A172 (cell line): ENCODE results near the gene PIGQ. TPM values are rescaled to one million over a fixed set of nuclear protein-coding genes. Genes with fewer than 3 reads are reported as not detected.

Source experiments
- DNase-seq: peaks from one replicate; pipeline ENCODE4 v3.0.0-alpha.2; 2015; ENCODE audit warnings: low spot score
- total RNA-seq: library from RNA; depleted of rRNA; stranded (reverse); fragments of >200 nt; shearing (Covaris generic); gene quantifications from 2 replicates; pipeline ENCODE4 v1.2.3, GENCODE V29; 2014; rRNA removed

The PIGQ gene
- total RNA-seq, 1 experiment from 2014 or later, result 76.5 TPM

DNA sequence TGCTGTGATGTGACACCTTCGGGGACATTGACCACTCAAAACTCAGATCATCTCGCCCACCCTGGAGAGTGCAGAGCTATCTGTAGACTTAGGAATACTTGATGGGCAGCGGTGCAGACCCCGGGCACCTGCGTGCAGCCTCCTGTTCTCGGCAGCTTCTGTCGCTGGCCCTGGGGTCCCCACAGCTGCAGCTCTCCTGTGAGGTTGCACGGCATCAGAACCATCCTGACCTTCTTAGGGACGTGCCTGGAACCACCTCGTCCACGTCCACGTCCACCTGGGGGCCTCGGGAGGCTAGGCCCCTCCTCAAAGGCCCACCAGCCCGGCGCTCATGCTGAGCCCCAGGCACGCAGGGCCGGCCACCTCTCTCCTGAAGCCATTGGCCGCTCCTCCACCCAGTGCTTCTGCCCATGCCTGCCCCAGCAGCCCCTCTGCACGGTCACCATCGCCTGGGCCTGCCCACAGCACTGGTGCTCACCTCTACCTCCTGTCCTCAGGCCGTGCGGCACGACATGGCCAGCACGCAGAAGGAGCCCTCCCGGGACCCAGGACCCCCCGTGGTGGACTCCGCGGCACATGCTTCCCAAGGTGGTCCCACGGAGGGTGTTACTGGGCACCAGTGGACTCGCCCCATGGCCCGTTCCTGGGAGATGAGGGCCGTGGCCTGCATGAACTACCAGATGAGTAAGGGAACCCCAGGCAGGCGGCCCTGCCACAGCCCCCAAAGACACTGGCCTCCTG, 58.7 kb downstream of the PIGQ start:
- no peak for DNase-seq

GRCh38 chr16:629185-629832, 59.5 kb downstream of the PIGQ start:
- DNase-seq, result no peak

DNA sequence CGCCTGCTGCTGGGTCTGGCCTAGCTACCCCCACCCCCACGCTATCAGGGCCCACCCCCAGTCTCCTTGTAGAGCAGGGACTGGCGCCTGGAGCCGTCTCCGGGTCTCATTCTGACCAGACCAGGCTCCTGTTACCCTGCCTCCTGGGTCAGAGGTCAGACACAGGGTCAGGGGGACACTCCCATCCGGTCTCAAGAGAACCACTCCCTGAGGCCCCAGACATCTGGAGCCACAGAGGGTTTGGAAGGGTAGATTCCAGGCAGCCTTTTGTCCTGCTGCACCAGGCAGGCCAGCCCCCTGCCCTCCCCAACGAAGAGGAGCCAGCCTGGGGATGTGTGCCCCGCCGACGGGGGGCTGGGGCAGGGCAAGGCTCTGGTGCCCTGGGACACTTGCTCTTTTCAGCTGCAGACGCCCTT, 60.1 kb downstream of the PIGQ start:
- no peak for DNase-seq

DNA sequence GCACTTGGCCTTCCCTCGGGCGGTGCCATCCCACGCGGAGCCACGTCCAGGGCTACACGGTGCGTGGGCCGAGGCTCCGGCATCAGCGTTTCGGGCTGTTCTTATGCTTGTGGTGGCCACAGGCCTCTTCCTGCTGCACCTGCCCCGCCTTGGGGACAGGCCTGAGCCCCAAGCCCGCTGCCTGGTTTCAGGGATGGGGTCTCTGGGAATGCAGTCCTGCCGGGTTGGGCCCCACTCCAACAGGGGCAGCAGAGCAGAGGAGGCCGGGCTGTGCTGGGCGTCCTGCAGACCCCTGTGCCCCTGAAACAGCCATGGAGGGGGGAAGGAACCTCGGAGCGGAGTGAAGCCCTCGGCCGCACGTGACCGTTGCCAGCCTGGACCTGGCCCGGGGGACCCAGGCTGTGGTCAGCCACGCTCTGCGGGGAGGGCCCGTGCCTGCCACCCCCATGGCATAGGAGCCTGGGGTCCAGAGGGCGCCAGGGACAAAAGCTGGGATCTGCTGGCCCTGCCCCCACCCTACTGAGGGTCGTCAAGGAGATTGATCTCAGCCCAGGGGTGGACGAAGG, 60.6 kb downstream of the PIGQ start:
- DNase-seq, result no peak

DNA sequence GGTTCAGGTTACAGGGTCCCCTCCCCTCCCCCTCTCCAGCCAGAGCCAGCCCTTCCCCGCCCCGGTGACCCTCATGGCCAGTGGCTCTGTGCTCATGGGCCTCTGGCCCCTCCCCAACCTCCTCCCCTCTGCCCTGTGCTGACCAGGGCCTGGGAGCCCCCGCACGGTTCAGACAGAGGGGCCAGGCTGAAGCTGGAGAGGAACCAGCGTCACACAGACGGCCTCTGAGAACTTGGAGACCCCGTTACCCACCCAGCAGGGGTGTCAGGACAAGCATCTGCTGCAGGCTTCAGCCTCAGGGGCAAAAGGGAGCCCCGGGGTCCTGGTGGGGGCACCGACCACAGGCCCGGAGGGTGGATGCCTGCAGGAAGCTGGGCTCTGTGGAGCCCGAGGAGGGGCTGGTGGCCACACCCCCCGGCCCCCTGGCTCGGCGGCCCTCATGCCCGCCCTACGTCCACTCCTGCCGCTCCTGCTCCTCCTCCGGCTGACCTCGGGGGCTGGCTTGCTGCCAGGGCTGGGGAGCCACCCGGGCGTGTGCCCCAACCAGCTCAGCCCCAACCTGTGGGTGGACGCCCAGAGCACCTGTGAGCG, 61.1 kb downstream of the PIGQ start, which contains the start of gene WFIKKN1:
TSS of gene WFIKKN1 (plus strand) at position 171 of the 591 bp plus-strand sequence. CDS start at position 440, 269 bp downstream.
- no peak for DNase-seq

- no peak for DNase-seq
Observed at GRCh38 chr16:631808-632358, 62.1 kb downstream of the PIGQ start.

- DNase-seq, result no peak
Observed at GRCh38 chr16:632486-633335, 62.9 kb downstream of the PIGQ start.

GRCh38 chr16:633336-634050, 63.7 kb downstream of the PIGQ start:
- no peak for DNase-seq

Other genes starting within 250 kb of the PIGQ start
- 39.0 and 50.5 TPM in 2 replicates for gene AXIN1, start 217.2 kb upstream of the PIGQ start, total RNA-seq
- 234 and 252 TPM in 2 replicates for gene MRPL28, start 199.4 kb upstream of the PIGQ start, total RNA-seq
- 46.6 and 58.5 TPM in 2 replicates for gene PGAP6, start 188.0 kb upstream of the PIGQ start, total RNA-seq
- gene NME4, start 172.8 kb upstream of the PIGQ start, total RNA-seq, result 161 and 179 TPM in 2 replicates
- gene DECR2, start 168.1 kb upstream of the PIGQ start, total RNA-seq, result 8.1 and 12.5 TPM in 2 replicates
- gene RAB11FIP3, start 144.3 kb upstream of the PIGQ start, total RNA-seq, result 22.0 and 27.4 TPM in 2 replicates
- gene CAPN15, start 42.3 kb upstream of the PIGQ start, total RNA-seq, result 53.5 and 60.0 TPM in 2 replicates
- not detected in 2 replicates for gene PRR35, start 9.6 kb upstream of the PIGQ start, total RNA-seq
- 0.34 TPM in 1 of 2 replicates, not detected in the other for gene NHLRC4, start 3.0 kb upstream of the PIGQ start, total RNA-seq
- gene RAB40C, start 20.1 kb downstream of the PIGQ start, total RNA-seq, result 16.8 and 20.2 TPM in 2 replicates
- 0.24 TPM in 1 of 2 replicates, not detected in the other for gene WFIKKN1, start 61.0 kb downstream of the PIGQ start, total RNA-seq
- 126 and 150 TPM in 2 replicates for gene METTL26, start 66.3 kb downstream of the PIGQ start, total RNA-seq
- 27.8 and 36.1 TPM in 2 replicates for gene MCRIP2, start 71.9 kb downstream of the PIGQ start, total RNA-seq
- 17.1 and 28.7 TPM in 2 replicates for gene WDR90, start 79.4 kb downstream of the PIGQ start, total RNA-seq
- 38.5 and 41.2 TPM in 2 replicates for gene RHOT2, start 98.2 kb downstream of the PIGQ start, total RNA-seq
- gene RHBDL1, start 105.7 kb downstream of the PIGQ start, total RNA-seq, result 2.2 and 2.8 TPM in 2 replicates
- gene STUB1, start 110.4 kb downstream of the PIGQ start, total RNA-seq, result 227 and 249 TPM in 2 replicates
- 1.6 and 3.4 TPM in 2 replicates for gene JMJD8, start 114.4 kb downstream of the PIGQ start, total RNA-seq
- gene WDR24, start 120.4 kb downstream of the PIGQ start, total RNA-seq, result 2.9 and 3.1 TPM in 2 replicates
- 9.9 and 10.0 TPM in 2 replicates for gene FBXL16, start 135.8 kb downstream of the PIGQ start, total RNA-seq
- gene METRN, start 145.2 kb downstream of the PIGQ start, total RNA-seq, result 71.9 and 87.2 TPM in 2 replicates
- 83.8 and 94.2 TPM in 2 replicates for gene ANTKMT, start 151.2 kb downstream of the PIGQ start, total RNA-seq
- 2.1 and 4.0 TPM in 2 replicates for gene CCDC78, start 156.5 kb downstream of the PIGQ start, total RNA-seq
- 15.0 and 25.3 TPM in 2 replicates for gene HAGHL, start 157.1 kb downstream of the PIGQ start, total RNA-seq
- 45.1 and 47.5 TPM in 2 replicates for gene CIAO3, start 171.0 kb downstream of the PIGQ start, total RNA-seq
- gene MSLN, start 190.8 kb downstream of the PIGQ start, total RNA-seq, result 6.5 and 7.6 TPM in 2 replicates
- 58.3 and 70.0 TPM in 2 replicates for gene RPUSD1, start 218.4 kb downstream of the PIGQ start, total RNA-seq
- 36.9 and 44.2 TPM in 2 replicates for gene CHTF18, start 218.7 kb downstream of the PIGQ start, total RNA-seq
- not detected in 2 replicates for gene GNG13, start 230.8 kb downstream of the PIGQ start, total RNA-seq